Neuronal stem cell (in vitro differentiated cells): ENCODE measurements around the gene KIAA1210.

Source experiments
- DNase-seq: peaks from one replicate; pipeline ENCODE4 v3.0.0-alpha.2; 2013; ENCODE audit warnings: low spot score
- H2AFZ ChIP-seq: one replicate; pipeline ENCODE4 v1.6.1; 2013; ENCODE audit warnings: mild to moderate bottlenecking, low read length, inconsistent platforms
- H2AK5ac ChIP-seq: 2 replicates; pipeline ENCODE4 v1.6.1; 2013; ENCODE audit warnings: low read depth, mild to moderate bottlenecking, inconsistent platforms, low read length, moderate library complexity, mixed read lengths
- H2BK120ac ChIP-seq: 2 replicates; pipeline ENCODE4 v1.6.1; 2013; ENCODE audit warnings: low read depth, mild to moderate bottlenecking, inconsistent platforms, low read length, moderate library complexity, mixed read lengths
- H2BK12ac ChIP-seq: one replicate; pipeline ENCODE4 v1.6.1; 2013; ENCODE audit warnings: low read length, inconsistent platforms
- H2BK15ac ChIP-seq: 2 replicates; pipeline ENCODE4 v1.6.1; 2013; ENCODE audit warnings: mild to moderate bottlenecking, low read length, inconsistent platforms, mixed read lengths
- H2BK5ac ChIP-seq: one replicate; pipeline ENCODE4 v1.6.1; 2013; ENCODE audit warnings: inconsistent platforms, mild to moderate bottlenecking, low read length, moderate library complexity
- H3K14ac ChIP-seq: one replicate; pipeline ENCODE4 v1.6.1; 2013; ENCODE audit warnings: low read length, inconsistent platforms
- H3K18ac ChIP-seq: 2 replicates; pipeline ENCODE4 v1.6.1; 2013; ENCODE audit warnings: low read length, inconsistent platforms
- H3K23ac ChIP-seq: 2 replicates; pipeline ENCODE4 v1.6.1; 2013; ENCODE audit warnings: low read depth, mild to moderate bottlenecking, mixed read lengths, low read length, inconsistent platforms; ENCODE audit not compliant: poor library complexity
- H3K27ac ChIP-seq: replicated peaks from 3 replicates; pipeline ENCODE4 v1.5.1; 2013; ENCODE audit warnings: low read length, inconsistent platforms
- H3K27me3 ChIP-seq, 3 experiments: 2 replicates each; pipeline ENCODE4 v1.6.1; 2013; ENCODE audit warnings: low read length in 3 of 3, mild to moderate bottlenecking in 2 of 3, inconsistent platforms in 1 of 3, low read depth in 1 of 3, mixed read lengths in 1 of 3, moderate library complexity in 1 of 3; ENCODE audit not compliant: control insufficient read depth in 3 of 3, insufficient read depth in 3 of 3
- H3K36me3 ChIP-seq, 2 donors: replicated peaks in 1 of 2; 2 replicates each; pipeline ENCODE4 v1.6.1; 2013; ENCODE audit warnings: low read length in 2 of 2; ENCODE audit not compliant: control insufficient read depth in 2 of 2, insufficient read depth in 2 of 2
- H3K4ac ChIP-seq: 2 replicates; pipeline ENCODE4 v1.6.1; 2013; ENCODE audit warnings: inconsistent platforms, mild to moderate bottlenecking, low read length, moderate library complexity
- H3K4me1 ChIP-seq, 2 donors: 1 replicate in 1 of 2; 2 replicates in 1 of 2; pipeline ENCODE4 v1.6.1; 2013; ENCODE audit warnings: low read length in 2 of 2, low read depth in 1 of 2; ENCODE audit not compliant: control insufficient read depth in 2 of 2, insufficient read depth in 1 of 2
- H3K4me2 ChIP-seq: one replicate; pipeline ENCODE4 v1.6.1; 2013; ENCODE audit warnings: mild to moderate bottlenecking, low read length, inconsistent platforms; ENCODE audit not compliant: insufficient read depth, poor library complexity, severe bottlenecking
- H3K4me3 ChIP-seq, 2 donors: 2 replicates each; pipeline ENCODE4 v1.5.1; 2013; ENCODE audit warnings: low read length in 2 of 2, mild to moderate bottlenecking in 2 of 2, inconsistent platforms in 1 of 2, moderate library complexity in 1 of 2
- H3K79me1 ChIP-seq: one replicate; pipeline ENCODE4 v1.6.1; 2013; ENCODE audit warnings: low read depth, mild to moderate bottlenecking, inconsistent platforms, low read length, moderate library complexity
- H3K9ac ChIP-seq: one replicate; pipeline ENCODE4 v1.6.1; 2013; ENCODE audit warnings: mild to moderate bottlenecking, low read depth, low read length, inconsistent platforms; ENCODE audit not compliant: poor library complexity
- H3K9me3 ChIP-seq, 2 donors: replicated peaks in 1 of 2; 2 replicates each; pipeline versions ENCODE3 to v1.6.1; 2013; ENCODE audit warnings: low read length in 2 of 2, mild to moderate bottlenecking in 2 of 2, inconsistent platforms in 1 of 2, low read depth in 1 of 2, mixed read lengths in 1 of 2, moderate library complexity in 1 of 2; ENCODE audit not compliant: control insufficient read depth in 2 of 2, insufficient read depth in 1 of 2
- H4K8ac ChIP-seq: one replicate; pipeline ENCODE4 v1.6.1; 2013; ENCODE audit warnings: low read depth, mild to moderate bottlenecking, inconsistent platforms, low read length, moderate library complexity
- H4K91ac ChIP-seq: one replicate; pipeline ENCODE4 v1.6.1; 2013; ENCODE audit warnings: low read length, low read depth, mild to moderate bottlenecking, inconsistent platforms; ENCODE audit not compliant: poor library complexity
- WGBS, 2 donors: extraction: QIAGEN DNeasy Blood & Tissue Kit; methylation state at CpG; one replicate each; pipeline ENCODE4 v1.1.7; 2013; ENCODE audit warnings: missing lambda C conversion rate in 2 of 2, mixed read lengths in 1 of 2; ENCODE audit not compliant: insufficient read length in 2 of 2, insufficient replicate concordance in 1 of 2; ENCODE audit errors: extremely low coverage in 2 of 2; 5-methylcytosine and 5-hydroxymethylcytosine counted together

The KIAA1210 gene

GRCh38 chrX:119089619-119090018 is 38.0 kb downstream of the KIAA1210 start:
- H3K14ac ChIP-seq: no peak overlapping the region
- H4K8ac ChIP-seq: no peak overlapping the region
- no peaks in the 10 kb centered on the region for H3K4me1 ChIP-seq
- H2AK5ac ChIP-seq: no peak overlapping the region
- H3K4me3 ChIP-seq: no peak overlapping the region
- no peak overlapping the region for H3K4ac ChIP-seq
- no peak overlapping the region for H3K27ac ChIP-seq
- H2BK12ac ChIP-seq: no peak overlapping the region
- no peak overlapping the region for H3K23ac ChIP-seq
- no peak overlapping the region for H2BK15ac ChIP-seq
- H3K9me3 ChIP-seq: no peaks in the 10 kb centered on the region
- H3K4me2 ChIP-seq: no peak overlapping the region
- no peak overlapping the region for H3K18ac ChIP-seq
- no peak overlapping the region for H3K9ac ChIP-seq
- no peak overlapping the region for H2AFZ ChIP-seq
- no peaks in the 10 kb centered on the region for H3K36me3 ChIP-seq
- no peak overlapping the region for H2BK5ac ChIP-seq
- no CpG with 5 or more reads among the region's 1 CpG for WGBS, 2 donors
- no peak overlapping the region for H4K91ac ChIP-seq
- no peak overlapping the region for H2BK120ac ChIP-seq
- DNase-seq: no peak
- no peaks in the 10 kb centered on the region for H3K79me1 ChIP-seq
- peaks cover 0 to 22% (median 0%) of the 10 kb centered on the region in 3 experiments for H3K27me3 ChIP-seq

GRCh38 chrX:119087121-119087520 is 40.5 kb downstream of the KIAA1210 start:
- Histone ChIP-seq H3K9me3 (no peaks in the 10 kb centered on the region), H2BK12ac (no peak overlapping the region), H2AFZ (no peak overlapping the region), H3K27me3 (peaks cover 0 to 30% (median 0%) of the 10 kb centered on the region in 3 experiments), H3K18ac (no peak overlapping the region), H3K14ac (no peak overlapping the region), H3K23ac (no peak overlapping the region), H2BK15ac (no peak overlapping the region), H3K4ac (no peak overlapping the region), H2BK5ac (no peak overlapping the region), H4K8ac (no peak overlapping the region), H3K4me2 (no peak overlapping the region), H2BK120ac (no peak overlapping the region), H4K91ac (no peak overlapping the region), H3K79me1 (no peaks in the 10 kb centered on the region), H3K9ac (no peak overlapping the region), H3K4me1 (no peaks in the 10 kb centered on the region), H3K27ac (no peak overlapping the region), H3K4me3 (no peak overlapping the region), H2AK5ac (no peak overlapping the region), H3K36me3 (no peaks in the 10 kb centered on the region)
- no peak for DNase-seq
- no CpG with 5 or more reads among the region's 1 CpG for WGBS, 2 donors

- Histone ChIP-seq H3K18ac (no peak overlapping the region), H3K9me3 (no peaks in the 10 kb centered on the region), H2AK5ac (no peak overlapping the region), H3K14ac (no peak overlapping the region), H3K27me3 (peaks cover 0 to 31% (median 0%) of the 10 kb centered on the region in 3 experiments), H3K23ac (no peak overlapping the region), H2BK120ac (no peak overlapping the region), H3K4me1 (no peaks in the 10 kb centered on the region), H3K27ac (no peak overlapping the region), H3K4ac (no peak overlapping the region), H3K79me1 (no peaks in the 10 kb centered on the region), H3K4me2 (no peak overlapping the region), H4K91ac (no peak overlapping the region), H3K9ac (no peak overlapping the region), H4K8ac (no peak overlapping the region), H2BK15ac (no peak overlapping the region), H2AFZ (no peak overlapping the region), H3K4me3 (no peak overlapping the region), H2BK5ac (no peak overlapping the region), H2BK12ac (no peak overlapping the region), H3K36me3 (no peaks in the 10 kb centered on the region)
- no peak for DNase-seq
- no CpG with 5 or more reads among the region's 3 CpGs for WGBS, 2 donors
Measured at GRCh38 chrX:119084766-119085165, 42.8 kb downstream of the KIAA1210 start.

GRCh38 chrX:119082278-119082677 is 45.3 kb downstream of the KIAA1210 start:
- Histone ChIP-seq H2BK120ac (no peak overlapping the region), H2AK5ac (no peak overlapping the region), H3K27me3 (peaks cover 0 to 27% (median 0%) of the 10 kb centered on the region in 3 experiments), H3K4me3 (no peak overlapping the region), H2BK15ac (no peak overlapping the region), H3K79me1 (no peaks in the 10 kb centered on the region), H4K8ac (no peak overlapping the region), H3K36me3 (no peaks in the 10 kb centered on the region), H2BK5ac (no peak overlapping the region), H3K4ac (no peak overlapping the region), H3K18ac (no peak overlapping the region), H4K91ac (no peak overlapping the region), H3K4me2 (no peak overlapping the region), H3K14ac (no peak overlapping the region), H2AFZ (no peak overlapping the region), H2BK12ac (no peak overlapping the region), H3K9me3 (no peaks in the 10 kb centered on the region), H3K9ac (no peak overlapping the region), H3K27ac (no peak overlapping the region), H3K4me1 (no peaks in the 10 kb centered on the region), H3K23ac (no peak overlapping the region)
- DNase-seq: no peak
- no CpG with 5 or more reads among the region's 1 CpG for WGBS, 2 donors
